GM23248 (cell line): ENCODE data around the gene FAU. TPM values are rescaled to one million over a fixed set of nuclear protein-coding genes. Genes with fewer than 3 reads are reported as not detected.

ENCODE experiments used
- DNase-seq: peaks from one replicate; pipeline ENCODE4 v3.0.0-alpha.2; 2015
- H2AFZ ChIP-seq: fragments of 200-600 bp; sonication (generic); 2 replicates; pipeline ENCODE4 v1.6.1; 2016; ENCODE audit warnings: antibody characterized with exemption
- H3F3A ChIP-seq: fragments of 200-600 bp; sonication (generic); 2 replicates; pipeline ENCODE4 v1.6.1; 2016; ENCODE audit warnings: mild to moderate bottlenecking, antibody characterized with exemption, mixed run types; ENCODE audit not compliant: insufficient read depth
- H3K27ac ChIP-seq: fragments of 200-600 bp; sonication (generic); 2 replicates; pipeline ENCODE4 v1.5.1; 2016; ENCODE audit warnings: mild to moderate bottlenecking
- H3K27me3 ChIP-seq: fragments of 200-600 bp; sonication (generic); replicated peaks from 2 replicates; pipeline ENCODE4 v1.6.1; 2016; ENCODE audit warnings: mild to moderate bottlenecking; ENCODE audit not compliant: insufficient read depth
- H3K36me3 ChIP-seq: fragments of 200-600 bp; sonication (generic); 2 replicates; pipeline ENCODE4 v1.6.1; 2016; ENCODE audit warnings: low read depth, mild to moderate bottlenecking
- H3K4me1 ChIP-seq: fragments of 200-600 bp; sonication (generic); 2 replicates; pipeline ENCODE4 v1.6.1; 2016; ENCODE audit warnings: mild to moderate bottlenecking; ENCODE audit not compliant: insufficient read depth
- H3K4me2 ChIP-seq: fragments of 200-600 bp; sonication (generic); one replicate; pipeline ENCODE4 v1.6.1; 2016; ENCODE audit warnings: mild to moderate bottlenecking; ENCODE audit not compliant: unreplicated experiment
- H3K4me3 ChIP-seq: fragments of 200-600 bp; sonication (generic); 2 replicates; pipeline ENCODE4 v1.5.1; 2016; ENCODE audit warnings: mild to moderate bottlenecking
- H3K79me2 ChIP-seq: fragments of 200-600 bp; sonication (generic); 2 replicates; pipeline ENCODE4 v1.6.1; 2016; ENCODE audit warnings: mild to moderate bottlenecking; ENCODE audit not compliant: insufficient read depth
- H3K9ac ChIP-seq: fragments of 200-600 bp; sonication (generic); 2 replicates; pipeline ENCODE4 v1.6.1; 2016; ENCODE audit warnings: mild to moderate bottlenecking
- H3K9me2 ChIP-seq: fragments of 200-600 bp; sonication (generic); 2 replicates; pipeline ENCODE4 v1.6.1; 2016; ENCODE audit warnings: mixed run types, mild to moderate bottlenecking, moderate library complexity; ENCODE audit not compliant: insufficient read depth
- H3K9me3 ChIP-seq: fragments of 200-600 bp; sonication (generic); one replicate; pipeline ENCODE4 v1.6.1; 2017; ENCODE audit warnings: low read depth
- H4K20me1 ChIP-seq: fragments of 200-600 bp; sonication (generic); 2 replicates; pipeline ENCODE4 v1.6.0; 2016; ENCODE audit not compliant: insufficient read depth
- EZH2 ChIP-seq: fragments of 200-600 bp; sonication (generic); IDR thresholded peaks from 2 replicates; pipeline ENCODE4 v1.6.1; 2018; ENCODE audit warnings: antibody characterized with exemption, mild to moderate bottlenecking; ENCODE audit not compliant: insufficient read depth, poor library complexity, severe bottlenecking
- EZH2phosphoT487 ChIP-seq: fragments of 200-600 bp; sonication (generic); IDR thresholded peaks from 2 replicates; pipeline ENCODE4 v1.6.1; 2018; ENCODE audit warnings: antibody characterized with exemption, moderate library complexity, mild to moderate bottlenecking, low read depth; ENCODE audit not compliant: insufficient read depth
- WGBS, 2 experiments: methylation state at CpG; one replicate each; pipeline ENCODE4 v1.1.6; 2015 to 2017; ENCODE audit warnings: low lambda C conversion rate in 2 of 2, low coverage in 1 of 2; ENCODE audit errors: missing lambda C conversion rate in 2 of 2; 5-methylcytosine and 5-hydroxymethylcytosine counted together
- in situ Hi-C: fragments of 300-500 bp; cut with MboI; formaldehyde crosslinking; loops from 2 replicates; pipeline ENCODE4 v1.15.0; 2020
- polyA plus RNA-seq: library from polyadenylated mRNA; unstranded; fragments of >200 nt; fragmentation: Nextera tagmentation; extraction: Ambion mirVana; gene quantifications from 2 replicates; pipeline ENCODE4 v1.2.1, GENCODE V29; 2016
- total RNA-seq: library from RNA; depleted of rRNA; stranded (reverse); fragments of >200 nt; shearing (Covaris generic); gene quantifications from 2 replicates; pipeline ENCODE4 v1.2.3, GENCODE V29; 2014

Gene FAU
- total and polyA plus RNA-seq, 2 experiments from 2014 or later: 180 to 365 TPM

DNA sequence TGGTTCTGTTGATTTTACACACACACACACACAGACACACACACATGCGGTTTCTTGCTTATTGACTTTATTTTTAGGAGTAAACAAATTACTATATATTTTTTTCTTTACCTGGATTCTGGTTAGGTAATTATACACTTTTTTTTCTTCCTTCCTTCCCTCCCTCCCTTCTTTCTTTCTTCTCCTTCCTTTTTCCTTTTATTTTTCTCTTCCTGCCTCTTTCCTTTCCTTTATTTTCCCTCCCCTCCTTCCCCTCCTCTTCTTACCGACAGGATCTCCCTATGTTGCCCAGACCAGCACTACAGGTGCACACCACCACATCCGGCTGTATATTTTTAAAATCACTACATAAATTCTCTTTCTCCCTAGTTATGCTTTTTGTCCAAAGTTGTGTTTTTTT, 45.0 kb upstream of the FAU start:
- H3K4me1 ChIP-seq: peaks cover 3% of the 10 kb centered on the region; the same call in 1 of the 2 replicates
- H3K4me3 ChIP-seq: no peak overlapping the region
- 92 to 95% methylated on average over 3 of the region's 3 CpGs for WGBS, 2 experiments
- H3F3A ChIP-seq: no peaks in the 10 kb centered on the region
- no peaks in the 10 kb centered on the region for H4K20me1 ChIP-seq
- no peaks in the 10 kb centered on the region for H3K79me2 ChIP-seq
- in situ Hi-C loops: no loop called here
- no peak overlapping the region for H3K4me2 ChIP-seq
- H3K36me3 ChIP-seq: no peaks in the 10 kb centered on the region
- no peaks in the 10 kb centered on the region for H3K9me2 ChIP-seq
- no peak overlapping the region for H2AFZ ChIP-seq
- H3K9ac ChIP-seq: no peak overlapping the region
- H3K27me3 ChIP-seq: no peaks in the 10 kb centered on the region
- TF ChIP-seq EZH2: no peak
- TF ChIP-seq EZH2phosphoT487: no peak
- no peaks in the 10 kb centered on the region for H3K9me3 ChIP-seq
- no peak for DNase-seq
- no peak overlapping the region for H3K27ac ChIP-seq

DNA sequence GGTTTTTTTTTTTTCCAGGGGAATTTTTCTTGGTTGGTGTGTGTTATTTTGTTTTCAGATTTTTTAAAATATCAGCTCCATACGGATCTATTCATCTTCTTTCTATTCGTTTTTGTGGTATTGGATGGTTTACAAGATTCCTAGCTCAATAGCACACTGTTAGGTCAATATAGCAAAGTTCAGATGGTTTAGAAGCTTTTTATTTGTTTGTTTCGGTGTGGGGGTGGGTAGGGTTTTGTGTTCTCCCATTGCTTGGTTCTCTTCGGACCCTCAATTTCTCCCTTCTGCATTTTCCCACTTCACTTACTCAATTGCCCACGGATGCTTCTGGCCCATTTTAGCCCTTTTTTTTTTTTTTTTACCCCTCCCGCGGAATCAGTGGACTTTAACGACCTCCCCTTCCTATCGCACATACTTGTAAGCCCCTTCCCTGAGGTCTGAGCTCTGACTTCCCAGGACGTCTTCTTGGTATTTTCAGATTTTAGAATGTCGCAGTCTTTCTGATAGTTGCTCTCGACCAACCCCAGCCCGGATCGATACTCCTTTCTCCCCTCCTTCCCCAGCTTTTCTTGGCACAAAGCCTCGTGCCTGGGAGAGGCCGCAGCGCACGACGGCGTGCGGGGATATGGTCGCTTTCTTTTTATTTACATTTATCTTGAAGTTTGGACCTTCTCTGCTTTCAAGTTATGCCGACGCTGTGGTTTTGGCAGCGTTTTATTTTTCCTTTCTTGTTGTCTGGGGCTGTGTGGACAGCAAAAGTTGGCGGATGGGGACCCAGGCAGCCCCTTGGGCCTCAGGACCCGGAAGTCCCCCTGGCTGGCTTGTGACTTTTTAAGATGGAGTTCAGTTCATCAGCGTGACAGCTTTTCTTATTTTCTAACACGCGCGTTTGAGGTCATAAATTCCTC, 43.7 kb upstream of the FAU start:
- TF ChIP-seq EZH2phosphoT487: no peak
- TF ChIP-seq EZH2: no peak
- Histone ChIP-seq H3K9me2 (no peaks in the 10 kb centered on the region), H3K4me3 (peak overlapping the region; percentile 60), H3K4me1 (peaks cover 3% of the 10 kb centered on the region; the same call in 1 of the 2 replicates), H3K36me3 (no peaks in the 10 kb centered on the region), H3K27me3 (no peaks in the 10 kb centered on the region), H3K27ac (no peak overlapping the region), H3K9me3 (no peaks in the 10 kb centered on the region), H3K9ac (peak overlapping the region; percentile 59), H4K20me1 (no peaks in the 10 kb centered on the region), H3K4me2 (peak overlapping the region; percentile 69), H2AFZ (peak overlapping the region; percentile 81), H3K79me2 (no peaks in the 10 kb centered on the region), H3F3A (no peaks in the 10 kb centered on the region)
- DNase-seq: peak; percentile 22
- in situ Hi-C loops: no loop called here
- whole genome bisulfite sequencing, 2 experiments: 26 to 30% methylated on average over 31 of the region's 31 CpGs

DNA sequence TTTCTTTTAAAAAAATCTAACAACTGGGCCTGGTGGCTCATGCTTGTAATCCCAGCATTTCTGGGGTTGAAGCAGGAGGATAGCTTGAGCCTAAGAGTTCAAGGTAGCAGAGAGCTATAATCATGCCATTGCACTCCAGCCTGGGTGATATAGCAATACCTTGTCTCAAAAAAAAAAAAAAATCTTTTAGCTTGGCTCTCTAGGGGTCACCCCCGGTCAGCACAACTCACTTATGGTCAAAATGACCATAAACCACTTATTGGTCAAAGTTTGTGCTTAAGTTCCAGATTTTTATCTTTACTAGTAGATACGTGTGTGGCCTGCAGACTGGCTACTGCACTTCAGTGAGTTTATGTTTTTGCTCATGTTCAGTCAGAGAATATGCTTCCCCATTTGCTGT, 41.8 kb upstream of the FAU start:
- in situ Hi-C loops: no loop called here
- no peaks in the 10 kb centered on the region for H3K9me3 ChIP-seq
- TF ChIP-seq EZH2phosphoT487 (no peak), EZH2 (no peak)
- H3K79me2 ChIP-seq: no peaks in the 10 kb centered on the region
- no peak for DNase-seq
- H2AFZ ChIP-seq: no peak overlapping the region
- peaks cover 3% of the 10 kb centered on the region; the same call in 1 of the 2 replicates for H3K4me1 ChIP-seq
- H3K9me2 ChIP-seq: no peaks in the 10 kb centered on the region
- WGBS, 2 experiments: 72 to 76% methylated on average over 2 of the region's 2 CpGs
- no peak overlapping the region for H3K4me2 ChIP-seq
- H4K20me1 ChIP-seq: no peaks in the 10 kb centered on the region
- H3F3A ChIP-seq: no peaks in the 10 kb centered on the region
- H3K27ac ChIP-seq: no peak overlapping the region
- no peak overlapping the region for H3K9ac ChIP-seq
- no peaks in the 10 kb centered on the region for H3K36me3 ChIP-seq
- no peak overlapping the region for H3K4me3 ChIP-seq
- no peaks in the 10 kb centered on the region for H3K27me3 ChIP-seq

DNA sequence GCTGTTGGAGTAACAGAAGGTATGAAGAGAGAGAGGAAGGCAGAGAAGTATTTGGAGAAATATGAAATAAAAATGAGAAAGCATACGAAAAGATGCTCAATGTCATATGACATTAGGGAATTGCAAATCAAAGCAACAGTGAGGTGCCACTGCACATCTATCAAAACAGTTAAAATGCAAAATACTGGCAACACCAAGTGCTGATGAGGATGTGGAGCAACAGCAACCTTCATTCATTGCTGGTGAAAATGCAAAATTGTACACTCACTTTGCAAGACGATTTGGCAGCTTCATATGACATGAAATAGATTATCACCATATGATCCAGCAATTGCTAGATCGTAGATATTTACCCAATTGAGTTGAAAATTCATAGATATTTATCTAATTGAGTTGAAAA, 38.7 kb upstream of the FAU start:
- 43 to 45% methylated on average over 3 of the region's 3 CpGs for WGBS, 2 experiments
- no peaks in the 10 kb centered on the region for H3F3A ChIP-seq
- H3K4me1 ChIP-seq: no peaks in the 10 kb centered on the region
- no peak overlapping the region for H3K4me3 ChIP-seq
- H4K20me1 ChIP-seq: no peaks in the 10 kb centered on the region
- no peaks in the 10 kb centered on the region for H3K79me2 ChIP-seq
- no peaks in the 10 kb centered on the region for H3K9me3 ChIP-seq
- no peaks in the 10 kb centered on the region for H3K9me2 ChIP-seq
- no peaks in the 10 kb centered on the region for H3K36me3 ChIP-seq
- H3K27ac ChIP-seq: no peak overlapping the region
- no peak for DNase-seq
- in situ Hi-C loops: no loop called here
- H3K27me3 ChIP-seq: no peaks in the 10 kb centered on the region
- TF ChIP-seq EZH2 (no peak), EZH2phosphoT487 (no peak)
- no peak overlapping the region for H2AFZ ChIP-seq
- H3K9ac ChIP-seq: no peak overlapping the region
- no peak overlapping the region for H3K4me2 ChIP-seq
